DMS79 treated with DMSO at 0.1 percent for 48 hours (cell line): ENCODE measurements around the gene PEX19.
"Not testable (repeated sequence)": the region's sequence is repeated elsewhere in the genome, so short reads cannot be mapped to it uniquely, and the experiment has no call there.

Experiments
- DNase-seq: peaks from one replicate; lab custom pipeline; 2025; lab: John Stamatoyannopoulos, UW

PEX19 gene

DNA sequence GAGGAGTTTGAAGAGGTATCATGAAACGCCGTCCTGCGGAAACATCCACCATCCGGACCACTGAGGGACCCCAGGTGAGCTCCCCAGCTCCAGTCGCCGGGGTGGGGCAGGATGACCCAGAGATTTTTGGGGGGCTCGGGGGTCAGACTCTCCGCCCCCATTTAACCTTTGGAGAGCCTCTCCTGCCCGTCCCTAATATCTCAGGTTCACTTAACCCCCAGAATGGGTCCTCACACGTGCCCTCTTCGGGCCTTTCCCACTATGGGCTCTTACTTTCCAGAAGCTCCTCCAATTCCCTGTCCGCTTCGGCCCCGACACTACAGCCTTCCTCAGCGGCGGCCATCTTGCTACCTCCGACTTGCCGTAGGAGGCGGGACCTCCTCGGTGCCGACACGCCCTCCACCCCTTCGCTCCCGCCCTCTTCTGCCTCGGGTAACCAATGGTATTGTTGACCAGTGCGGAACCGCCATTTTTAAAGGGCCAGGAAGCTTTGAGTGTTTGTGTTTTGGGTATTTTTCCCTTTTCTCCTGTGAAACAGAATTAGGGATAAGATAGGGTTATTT, at the start of gene PEX19:
Gene PEX19, minus strand, starts transcription at position 352 of the 563 bp plus-strand sequence. Its CDS starts 9 bp downstream, at position 343.
- DNase-seq, result peak; percentile 90

DNA sequence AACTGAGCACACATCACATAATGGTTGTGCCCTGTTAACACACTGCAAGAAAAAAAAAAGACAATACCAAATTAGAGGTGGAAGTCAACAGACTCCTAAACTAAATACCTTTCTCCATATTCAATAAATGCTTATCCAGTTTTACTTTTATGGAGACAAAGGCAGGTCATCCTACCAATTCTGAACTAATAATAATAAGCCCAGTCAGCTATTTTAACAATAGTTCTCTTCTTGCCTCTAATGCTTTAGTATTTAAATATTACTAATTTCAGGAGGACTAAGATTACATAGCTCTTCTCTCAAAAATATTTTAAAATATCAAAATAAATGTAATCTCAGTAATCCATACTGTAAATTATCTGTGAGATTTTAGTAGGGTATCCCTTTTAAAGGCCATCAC, 47.6 kb upstream of the PEX19 start:
- DNase-seq, result no peak

- no peak for DNase-seq
These were observed 45.2 kb upstream of the PEX19 start for GRCh38 chr1:160330119-160330518.

- DNase-seq, result no peak
These were observed 43.3 kb upstream of the PEX19 start for GRCh38 chr1:160328184-160328583.

GRCh38 chr1:160326418-160326817, 41.5 kb upstream of the PEX19 start:
- DNase-seq, result peak; percentile 78

GRCh38 chr1:160325252-160325651, 40.3 kb upstream of the PEX19 start:
- peak; percentile 99 for DNase-seq

DNA sequence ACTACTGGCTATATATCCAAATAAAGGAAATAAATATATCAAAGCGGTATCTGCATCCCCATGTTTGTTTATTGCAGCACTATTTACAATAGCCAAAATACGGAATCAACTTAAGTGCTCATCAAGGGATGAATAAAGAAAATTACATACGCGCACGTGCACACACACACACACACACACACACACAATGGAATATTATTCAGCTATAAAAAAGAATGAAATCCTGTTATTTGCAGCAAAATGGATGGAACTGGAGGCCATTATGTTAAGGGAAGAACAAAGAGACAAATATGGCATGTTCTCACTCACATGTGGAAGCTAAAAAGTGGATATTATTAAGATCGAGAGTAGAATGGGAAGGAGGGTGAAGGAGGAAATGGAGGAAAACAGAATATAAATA, 37.9 kb upstream of the PEX19 start:
- DNase-seq, result no peak

DNA sequence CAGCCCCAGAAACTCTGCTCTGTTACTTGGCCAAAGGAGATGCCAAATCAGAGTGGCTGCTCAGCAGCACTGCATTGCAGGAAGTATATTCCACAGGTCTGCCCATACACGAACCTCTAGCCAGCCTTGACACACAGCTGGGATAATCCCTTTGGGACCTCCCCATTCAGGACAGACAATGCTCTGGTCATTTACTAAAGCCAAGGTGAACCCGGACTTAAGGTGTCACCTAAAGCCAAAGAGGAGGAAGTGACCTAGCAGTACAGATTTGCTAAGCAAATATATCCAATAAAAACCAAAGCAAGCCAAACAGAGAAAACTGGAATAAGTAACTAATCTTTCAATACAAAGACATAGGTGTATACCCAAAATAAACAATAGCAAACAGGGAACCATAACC, 30.4 kb upstream of the PEX19 start:
- DNase-seq, result no peak

DNA sequence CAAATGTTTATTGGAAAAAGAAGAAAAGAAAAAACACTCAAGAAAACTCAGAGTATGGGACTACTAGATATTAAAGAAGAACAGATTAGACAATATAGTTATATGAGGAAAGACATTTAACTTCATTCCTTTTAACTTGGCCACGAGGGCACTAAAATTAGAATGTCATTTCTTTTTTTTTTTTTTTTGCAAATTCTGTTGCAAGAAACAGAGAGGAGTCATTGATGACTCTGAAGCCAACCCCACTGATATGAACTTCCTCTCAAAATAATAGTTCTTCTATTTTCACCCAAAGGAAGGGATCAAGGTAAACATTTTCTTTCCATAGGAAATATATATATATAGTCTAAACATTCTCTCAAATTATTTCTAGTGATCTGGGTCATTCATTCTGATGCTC, 24.6 kb upstream of the PEX19 start:
- DNase-seq, result no peak

DNA sequence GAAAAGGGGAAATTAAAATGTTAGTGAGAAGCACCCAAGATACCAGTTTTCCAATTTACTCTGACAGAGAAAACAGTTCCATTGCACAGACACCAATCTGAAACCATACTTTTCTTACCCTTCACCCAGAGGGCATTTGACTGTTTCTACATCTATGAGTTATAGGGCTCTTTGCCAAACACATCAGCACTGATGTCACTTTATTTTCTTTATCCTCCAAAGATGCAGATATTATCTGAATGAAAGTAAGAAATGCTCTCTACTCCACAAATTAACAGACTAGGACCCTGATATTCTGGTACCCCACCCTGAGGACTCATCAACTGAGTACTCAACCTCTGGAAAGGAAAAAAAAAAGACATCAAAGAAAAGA, 24.2 kb upstream of the PEX19 start:
- DNase-seq, result no peak

DNA sequence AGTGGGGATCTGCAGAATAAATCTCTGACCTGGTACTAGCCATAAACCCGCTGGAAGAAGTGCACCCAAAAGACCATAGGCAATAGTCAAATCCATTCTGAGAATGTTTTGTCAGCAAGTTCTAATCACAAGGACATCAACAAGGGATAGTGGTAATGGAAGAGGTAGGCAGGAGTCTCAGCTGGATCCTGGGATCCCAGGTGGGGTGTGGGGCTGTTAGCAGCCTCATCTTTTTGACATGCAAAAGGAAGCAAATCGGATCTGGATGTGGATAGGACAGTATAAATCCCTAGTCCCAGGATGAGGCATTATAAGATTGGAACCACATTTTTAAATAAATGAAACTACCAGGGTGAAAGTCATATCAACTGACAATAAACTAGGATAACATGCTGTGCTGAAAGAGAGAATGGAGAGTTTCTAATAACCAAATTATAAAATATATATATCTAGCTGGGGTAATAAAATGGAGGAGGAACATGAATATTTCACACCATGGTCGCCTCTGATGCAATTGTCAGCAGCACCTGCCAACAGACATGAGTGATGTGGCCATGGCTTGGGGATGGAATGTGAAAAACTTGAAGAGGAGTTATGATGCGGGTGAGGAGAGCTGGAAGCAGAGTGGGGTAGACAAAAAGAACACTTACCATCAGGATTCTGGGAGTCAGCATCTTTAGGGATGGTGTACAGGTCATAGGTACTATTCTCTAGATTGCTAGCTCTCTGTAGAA, 23.7 kb upstream of the PEX19 start:
- no peak for DNase-seq

GRCh38 chr1:160307118-160307791, 22.3 kb upstream of the PEX19 start:
- no peak for DNase-seq

DNA sequence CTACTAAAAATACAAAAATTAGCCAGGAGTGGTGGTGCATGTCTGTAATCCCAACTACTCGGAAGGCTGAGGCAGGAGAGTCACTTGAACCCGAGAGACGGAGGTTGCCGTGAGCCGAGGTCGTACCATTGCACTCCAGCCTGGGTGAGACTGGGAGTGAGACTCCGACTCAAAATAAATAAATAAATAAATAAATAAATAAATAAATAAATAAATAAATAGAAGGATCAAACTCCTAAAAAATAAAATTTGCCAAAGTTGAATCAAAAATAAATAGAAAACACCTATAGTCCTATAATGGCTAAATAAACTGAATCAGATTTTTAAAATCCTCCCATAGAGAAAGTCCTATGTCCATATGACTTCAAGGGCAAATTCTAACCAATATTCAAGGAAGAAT, 15.2 kb upstream of the PEX19 start:
- no peak for DNase-seq

- no peak for DNase-seq
These were observed 11.1 kb upstream of the PEX19 start for GRCh38 chr1:160296036-160296435.

DNA sequence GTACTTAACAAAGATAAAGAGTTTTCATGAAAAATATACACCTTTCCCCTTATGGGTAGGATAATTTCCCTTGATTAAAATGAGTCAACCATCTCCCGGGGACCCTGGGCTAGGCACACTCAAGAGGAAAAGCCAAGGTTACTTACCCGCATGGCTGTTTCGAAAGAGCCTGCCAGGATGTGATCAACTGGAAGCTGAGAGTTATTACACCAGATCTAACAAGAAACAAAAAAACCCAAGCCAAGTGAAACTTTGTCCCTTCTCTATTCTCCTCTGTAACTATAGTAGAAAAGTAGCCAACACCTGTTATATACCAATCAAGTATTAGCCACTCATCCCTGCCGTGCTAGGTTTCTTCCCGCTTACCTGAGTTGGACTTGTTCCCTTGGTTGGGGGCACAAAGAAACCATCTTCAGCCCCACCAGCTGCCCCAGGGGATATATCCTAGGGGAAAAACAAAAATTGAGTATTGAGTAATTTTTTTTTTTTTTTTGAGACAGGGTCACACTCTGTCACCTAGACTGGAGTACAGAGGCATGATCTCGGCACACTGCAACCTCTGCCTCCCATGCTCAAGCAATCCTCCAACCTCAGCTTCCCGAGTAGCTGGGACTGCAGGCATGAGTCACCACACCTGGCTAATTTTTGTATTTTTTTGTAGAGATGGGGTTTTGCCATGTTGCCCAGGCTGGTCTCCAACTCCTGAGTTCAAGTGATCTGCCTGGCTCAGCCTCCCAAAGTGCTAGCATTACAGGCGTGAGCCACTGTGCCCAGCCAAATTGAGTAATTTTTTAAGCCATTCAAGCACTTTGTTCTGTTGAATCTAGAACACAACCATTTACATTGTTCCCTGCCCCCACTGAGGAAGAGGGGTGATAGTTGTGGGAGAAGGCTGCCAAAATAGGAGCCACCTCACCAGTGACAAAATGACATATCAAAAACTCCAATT, 8.4 kb upstream of the PEX19 start:
- DNase-seq, result no peak

GRCh38 chr1:160291248-160292220, 6.6 kb upstream of the PEX19 start:
- DNase-seq, result peak; percentile 55

GRCh38 chr1:160287769-160288168, 2.8 kb upstream of the PEX19 start:
- DNase-seq, result not testable (repeated sequence)

DNA sequence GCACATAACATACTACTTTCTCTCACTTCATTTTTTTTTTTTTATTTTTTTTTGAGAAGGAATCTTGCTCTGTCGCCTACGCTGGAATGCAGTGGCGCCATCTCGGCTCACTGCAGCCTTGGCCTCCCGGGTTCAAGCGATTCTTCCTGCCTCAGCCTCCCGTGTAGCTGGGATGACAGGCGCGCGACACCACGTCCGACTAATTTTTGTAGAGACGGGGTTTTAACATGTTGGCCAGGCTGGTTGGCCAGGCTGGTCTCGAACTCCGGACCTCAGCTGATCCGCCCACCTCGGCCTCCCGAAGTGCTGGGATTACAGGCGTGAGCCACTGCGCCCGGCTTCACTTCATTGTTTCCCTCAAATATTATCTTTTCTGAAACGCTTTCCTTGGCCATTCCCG, 573 bp upstream of the PEX19 start:
- DNase-seq, result no peak

- DNase-seq, result peak; percentile 21
These were observed 632 bp downstream of the PEX19 start for GRCh38 chr1:160284220-160284781.

DNA sequence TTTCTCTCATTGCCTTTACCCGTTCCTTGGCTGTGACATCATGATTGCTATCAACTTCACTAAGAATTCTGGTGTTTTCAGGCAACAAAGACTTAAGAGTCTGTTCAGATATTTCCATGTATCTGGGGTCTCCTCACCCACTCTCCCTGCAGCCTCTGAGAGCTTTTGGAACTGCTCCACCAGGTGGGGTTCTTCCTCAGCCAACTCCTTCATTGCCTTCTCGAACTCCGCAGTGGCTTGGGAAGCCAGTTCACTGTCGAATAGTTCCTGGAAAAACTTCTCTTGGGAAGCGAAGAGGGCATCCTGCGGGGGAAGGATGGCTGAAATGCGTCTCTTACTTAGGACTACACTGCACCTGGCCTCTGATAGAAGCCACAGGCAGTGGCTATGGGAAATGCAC, 2.1 kb downstream of the PEX19 start:
- no peak for DNase-seq

GRCh38 chr1:160277987-160278386, 6.9 kb downstream of the PEX19 start:
- DNase-seq, result no peak
